Stimulated activated CD4-positive, alpha-beta T cell treated with anti-CD3 and anti-CD28 coated beads, Interleukin-1b, Interleukin-23, amount 100 ng/mL, for 4 hours (primary cell): Measurements from ENCODE around the gene CD300H.

Experiments
- DNase-seq, 2 donors: peaks; one replicate each; pipeline ENCODE4 v3.0.0-alpha.2; 2020; ENCODE audit warnings: low read depth in 2 of 2

The CD300H gene

GRCh38 chr17:74567397-74567796 lies at the start of gene CD300H:
CD300H (minus strand) TSS chr17:74567509.
- DNase-seq = no peak

DNA sequence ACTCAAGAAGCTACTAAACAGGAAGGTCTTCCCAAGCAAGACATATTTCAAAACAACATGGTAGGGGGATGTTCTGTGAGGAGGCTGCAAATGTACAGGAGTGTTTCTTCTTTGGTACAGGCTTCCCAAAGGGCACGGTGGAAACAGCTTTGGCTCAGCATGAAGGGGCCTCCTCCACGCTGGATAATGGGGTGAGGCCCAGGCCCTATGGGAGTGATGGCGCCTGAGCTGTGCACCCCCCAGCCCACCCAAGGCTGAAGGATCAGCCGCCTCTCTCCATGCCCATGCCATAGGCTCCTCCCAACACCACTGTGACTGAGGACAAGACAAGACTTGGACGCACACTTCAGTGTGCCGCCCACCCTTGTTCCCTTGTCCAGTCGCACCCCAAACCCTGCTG lies 49.4 kb upstream of the CD300H start:
- DNase-seq = no peak

DNA sequence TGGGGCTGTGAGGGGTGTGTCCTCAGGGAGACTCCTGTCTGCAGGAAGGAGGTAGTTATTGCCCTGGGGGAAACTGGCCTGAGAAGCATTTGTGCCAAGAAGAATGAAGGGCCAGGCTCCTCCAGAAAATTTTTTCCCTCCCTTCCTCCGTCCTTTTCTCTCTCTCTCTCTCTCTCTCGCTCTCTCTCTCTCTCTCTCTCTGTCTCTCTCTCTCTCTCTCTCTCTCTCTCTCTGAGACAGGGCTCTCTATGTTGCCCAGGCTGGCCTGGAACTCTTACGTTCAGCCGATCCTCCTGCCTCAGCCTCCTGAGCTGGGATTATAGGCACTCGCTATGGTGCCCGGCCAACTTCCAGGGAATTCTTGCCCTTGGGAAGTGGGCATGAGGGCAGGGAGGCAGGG lies 44.7 kb upstream of the CD300H start:
- no peak for DNase-seq

DNA sequence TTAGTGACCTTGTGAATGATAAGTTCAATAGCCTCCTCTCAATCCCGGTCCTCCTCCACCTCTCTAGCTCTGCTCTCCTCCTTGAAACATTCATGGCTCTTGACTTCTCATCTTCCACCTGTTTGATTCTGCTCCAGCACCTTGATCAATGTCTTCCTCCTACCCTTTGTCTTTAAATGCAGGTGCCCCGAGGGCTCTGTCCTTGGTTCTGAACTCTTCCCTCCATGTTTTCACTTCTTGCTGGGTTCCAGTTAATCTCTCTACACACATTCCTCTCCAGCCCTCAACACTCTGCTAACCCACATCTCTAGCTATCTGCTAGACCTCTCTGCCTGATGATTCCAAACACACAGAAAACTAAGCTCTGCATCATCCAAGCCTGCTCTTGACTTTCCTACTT lies 42.8 kb upstream of the CD300H start:
- no peak for DNase-seq

GRCh38 chr17:74608511-74608910 lies 41.2 kb upstream of the CD300H start:
- DNase-seq = no peak

DNA sequence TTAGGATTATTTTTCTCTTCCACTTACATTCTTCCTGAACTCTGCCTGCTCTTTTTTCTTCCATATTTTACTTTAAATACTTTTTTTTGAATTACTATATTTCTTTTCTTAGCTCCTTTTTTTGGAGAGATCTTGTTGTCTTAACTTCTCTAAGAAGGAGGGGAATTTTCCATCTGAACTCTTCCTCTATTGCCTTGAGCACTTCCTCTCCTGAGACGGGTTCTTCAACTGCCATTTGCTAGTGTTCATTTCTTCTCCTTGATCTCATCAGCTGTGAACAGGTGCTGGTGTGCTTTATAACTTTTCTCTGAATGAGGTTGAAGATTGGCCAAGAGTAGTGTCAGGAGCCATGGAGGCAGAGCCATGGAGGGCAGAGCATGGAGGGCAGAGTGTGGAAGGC lies 39.9 kb upstream of the CD300H start:
- DNase-seq = no peak

- no peak for DNase-seq
These were observed 38.7 kb upstream of the CD300H start for GRCh38 chr17:74606050-74606449.

GRCh38 chr17:74605361-74605760 lies 38.1 kb upstream of the CD300H start:
- DNase-seq = no peak

DNA sequence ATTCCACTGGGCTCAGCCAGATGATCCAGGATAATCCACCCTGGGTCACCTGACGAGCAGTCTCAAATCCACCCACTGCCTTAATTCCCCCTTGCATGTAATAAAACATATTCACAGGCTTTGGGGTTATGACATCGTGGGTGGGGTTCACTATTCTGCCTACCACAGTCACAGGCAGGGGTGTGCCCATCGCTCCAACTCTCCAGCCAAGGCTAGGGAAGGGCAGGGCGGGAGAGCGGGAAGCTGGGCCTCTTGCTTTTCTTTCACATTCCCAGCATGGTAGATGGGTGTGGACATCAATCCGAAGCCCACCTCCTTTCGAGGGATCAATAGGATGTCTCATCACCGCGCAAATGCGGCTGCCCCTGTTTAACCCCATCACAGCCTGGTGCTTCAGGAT lies 37.5 kb upstream of the CD300H start:
- DNase-seq = no peak

- no peak for DNase-seq
These were observed 36.9 kb upstream of the CD300H start for GRCh38 chr17:74604200-74604599.

GRCh38 chr17:74603746-74604145 lies 36.4 kb upstream of the CD300H start:
- no peak for DNase-seq

GRCh38 chr17:74603037-74603635 lies 35.8 kb upstream of the CD300H start:
- no peak for DNase-seq

DNA sequence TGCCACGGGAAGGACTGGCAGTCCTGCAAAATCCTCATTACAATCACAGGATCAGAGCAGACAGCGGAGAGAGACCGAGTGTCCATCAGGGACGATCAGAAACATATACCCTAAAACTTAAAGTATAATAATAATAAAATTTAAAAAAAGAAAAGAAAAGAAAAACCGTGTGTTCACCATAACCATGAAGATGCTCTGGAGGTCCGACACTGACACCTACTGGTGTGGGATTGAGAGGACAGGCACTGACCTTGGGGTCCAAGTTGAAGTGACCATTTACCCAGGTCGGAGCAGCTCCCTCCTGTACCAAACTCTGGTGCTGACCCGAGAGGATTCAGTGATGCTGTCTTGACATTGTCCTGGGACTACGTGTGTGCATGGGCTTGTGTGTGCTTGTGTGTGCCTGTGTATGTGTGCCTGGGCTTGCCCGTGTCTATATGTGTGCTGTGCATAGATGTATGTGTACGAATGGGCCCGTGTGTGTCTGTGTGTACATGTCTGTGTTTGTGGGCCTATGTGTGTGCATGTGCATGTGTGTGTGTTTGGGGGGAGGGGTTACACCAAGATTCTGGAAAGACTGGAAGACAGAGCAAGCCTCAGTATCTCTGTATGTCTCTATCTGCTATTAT lies 34.7 kb upstream of the CD300H start:
- peak in 1 of 2 donors; percentile 3 for DNase-seq

DNA sequence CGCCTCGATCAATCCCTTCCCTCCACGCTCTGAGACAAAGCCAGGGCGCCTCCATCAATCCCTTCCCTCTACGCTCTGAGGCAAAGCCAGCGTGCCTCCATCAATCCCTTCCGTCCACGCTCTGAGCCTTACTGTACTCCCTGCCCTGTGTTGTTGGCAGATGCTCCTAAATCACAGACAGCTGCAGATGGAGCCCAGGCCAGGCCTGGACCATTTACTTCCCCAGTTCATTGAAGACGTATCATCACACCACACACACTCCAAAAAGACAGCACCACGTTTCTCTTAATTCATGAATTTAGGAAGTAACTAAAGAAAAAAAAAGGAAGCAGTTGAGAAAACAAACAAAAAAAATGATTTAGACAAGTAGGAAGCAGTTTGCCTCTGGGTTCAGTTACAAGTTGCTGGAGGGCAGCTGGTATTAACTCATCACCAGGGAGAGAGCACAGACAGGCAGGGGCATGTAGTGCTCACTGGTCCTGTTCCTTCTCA lies 32.2 kb upstream of the CD300H start:
- DNase-seq = no peak

DNA sequence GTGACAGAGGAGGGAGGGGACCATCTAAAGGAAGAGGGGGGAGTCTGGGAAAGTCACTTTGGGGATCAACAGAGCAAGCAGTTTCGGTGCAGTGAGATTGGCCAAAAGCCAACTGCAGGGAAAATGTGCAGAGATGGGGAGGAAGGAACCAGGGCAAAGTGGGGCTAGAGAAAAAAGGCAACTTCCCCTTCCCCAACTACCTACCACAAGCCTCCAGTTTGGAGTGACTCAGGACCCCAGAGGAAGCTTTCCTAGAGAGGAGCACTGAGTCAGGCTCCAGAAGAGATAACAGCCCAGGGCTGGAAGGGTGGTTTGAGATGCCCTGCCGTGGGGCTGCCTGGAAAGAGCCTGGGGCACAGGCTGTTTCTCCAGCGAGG lies 31.7 kb upstream of the CD300H start:
- DNase-seq = no peak

GRCh38 chr17:74598346-74599022 lies 31.2 kb upstream of the CD300H start:
- no peak for DNase-seq

DNA sequence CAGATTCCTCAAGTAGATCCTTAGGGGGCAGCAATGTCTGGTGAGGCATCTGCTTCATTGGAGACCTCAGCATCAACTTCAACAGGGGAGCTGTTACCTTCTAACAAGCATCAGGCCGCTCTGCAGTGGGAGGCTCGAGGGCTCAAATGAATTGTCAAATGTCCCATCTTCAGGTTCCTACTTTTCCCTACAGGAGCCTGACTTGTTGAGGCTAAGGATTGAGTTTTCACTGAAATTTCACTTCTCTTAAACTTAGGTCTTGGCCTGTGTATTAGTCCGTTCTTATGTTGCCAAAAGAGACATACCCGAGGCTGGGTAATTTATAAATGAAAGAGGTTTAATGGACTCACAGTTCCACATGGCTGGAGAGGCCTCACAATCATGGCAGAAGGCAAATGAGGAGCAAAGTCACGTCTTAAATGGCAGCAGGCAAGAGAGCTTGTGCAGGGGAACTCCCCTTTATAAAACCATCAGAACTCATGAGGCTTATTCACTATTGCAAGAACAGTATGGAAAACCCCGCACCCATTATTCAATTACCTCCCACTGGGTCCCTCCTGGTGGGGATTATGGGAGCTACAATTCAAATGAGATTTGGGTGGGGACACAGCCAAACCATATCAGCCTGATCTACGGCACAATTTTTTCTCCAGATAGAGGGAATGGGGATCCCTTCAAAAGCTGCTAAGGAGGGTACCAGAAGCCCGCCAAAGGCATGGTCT lies 29.9 kb upstream of the CD300H start:
- DNase-seq = no peak

GRCh38 chr17:74595037-74595750 lies 27.9 kb upstream of the CD300H start:
- no peak for DNase-seq

DNA sequence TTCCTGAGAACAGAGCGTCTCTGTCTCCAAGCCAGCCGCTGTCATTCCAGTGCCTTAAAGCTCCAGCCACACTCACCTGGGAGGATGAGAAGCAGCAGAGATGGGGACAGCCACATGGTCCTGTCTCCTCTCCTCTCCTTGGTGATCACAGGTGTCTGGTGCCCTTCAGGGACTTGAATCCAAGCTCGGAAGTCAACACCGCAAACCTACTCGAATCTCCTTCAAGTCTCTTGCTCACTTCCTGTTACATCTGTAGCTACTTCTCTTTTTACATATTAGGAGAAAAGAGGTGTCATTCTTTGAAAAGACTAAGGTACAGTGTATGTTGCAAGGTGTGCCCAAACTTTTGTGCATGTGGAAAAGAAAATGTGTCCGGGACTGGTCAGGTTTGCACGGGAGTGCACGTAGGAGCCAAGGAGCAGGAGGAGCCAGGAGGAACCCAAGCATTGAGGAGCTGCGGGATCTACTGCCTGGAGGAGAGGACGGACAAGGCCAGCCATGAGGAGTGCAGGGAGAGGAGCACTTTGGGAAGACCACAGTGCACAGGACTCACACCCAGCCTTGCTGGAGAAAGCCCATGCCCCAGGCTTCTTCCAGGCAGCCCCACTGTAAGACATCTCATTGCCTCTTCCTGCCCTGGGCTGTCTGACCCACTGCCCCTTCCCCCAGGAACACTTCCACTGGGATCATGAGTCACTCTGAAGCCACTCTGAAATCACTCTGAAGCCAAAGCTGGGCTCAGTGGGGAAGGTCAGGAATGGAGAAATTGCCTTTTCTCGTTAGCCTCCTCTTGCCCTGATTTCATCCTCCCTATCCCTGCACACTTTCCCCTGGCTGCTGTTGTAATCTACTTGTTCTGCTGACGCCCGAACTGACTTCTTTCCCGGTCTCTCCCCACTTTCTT lies 25.0 kb upstream of the CD300H start, which contains the start of gene CD300LD:
Gene CD300LD, minus strand, starts transcription at position 197 of the 904 bp plus-strand sequence. Its CDS starts 81 bp downstream, at position 116.
- DNase-seq = no peak

DNA sequence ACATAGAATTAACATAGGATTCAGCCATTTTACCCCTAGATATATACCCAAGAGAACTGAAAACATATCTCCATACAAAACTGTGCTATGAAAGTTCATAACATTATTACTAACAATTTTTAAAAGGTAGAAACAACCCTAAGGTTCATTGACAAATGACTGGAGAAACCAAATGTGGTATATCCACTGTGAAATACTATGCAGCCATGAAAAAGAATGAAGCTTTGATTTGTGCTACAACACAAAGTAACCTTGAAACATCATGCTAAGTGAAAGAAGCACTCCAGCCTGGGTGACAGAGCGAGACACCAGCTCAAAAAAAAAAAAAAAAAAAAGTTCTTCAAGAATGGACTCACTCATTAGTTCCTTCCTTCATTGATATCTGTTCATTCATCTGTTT lies 24.2 kb upstream of the CD300H start:
- no peak for DNase-seq

DNA sequence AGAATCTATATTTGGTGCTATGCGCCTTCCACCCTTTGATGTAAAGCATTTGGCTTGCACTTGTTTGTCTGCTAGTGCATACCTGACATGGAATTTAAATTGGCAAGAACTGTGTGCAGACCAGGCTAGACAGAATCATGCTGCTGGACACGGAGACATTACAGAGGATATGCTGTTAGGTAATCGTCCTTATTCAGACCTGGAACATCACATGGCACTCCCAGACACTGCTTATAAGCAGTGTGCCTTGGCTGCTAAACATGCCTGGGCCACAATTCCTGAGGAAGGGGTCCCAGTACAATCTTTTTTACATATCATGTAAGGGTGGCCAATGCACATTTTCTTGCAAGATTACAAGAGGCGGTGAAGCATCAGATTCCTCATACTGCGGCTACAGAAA lies 18.4 kb upstream of the CD300H start:
- DNase-seq = no peak
